Measurements from ENCODE around the gene SELENON. TPM values are rescaled to one million over a fixed set of nuclear protein-coding genes. Genes with fewer than 3 reads are reported as not detected.

The SELENON gene
- total and polyA plus RNA-seq, 2 donors from 2014 or later, result 69.3 to 116 TPM

- no peaks in the 10 kb centered on the region for H3K9me3 ChIP-seq (ENCODE audit: control insufficient read depth in 2 of 3, insufficient read depth in 1 of 3, low read length in 3 of 3)
- peaks cover 0 to 7% (median 0%) of the 10 kb centered on the region in 3 donors for H3K36me3 ChIP-seq (ENCODE audit: control insufficient read depth in 2 of 3, insufficient read depth in 3 of 3, low read length in 3 of 3)
- no peak for FAIRE-seq
- peak overlapping the region in 1 of 3 donors; percentile 5 for H3K9ac ChIP-seq (ENCODE audit: low read length in 3 of 3)
- TF ChIP-seq, protein P1, sequence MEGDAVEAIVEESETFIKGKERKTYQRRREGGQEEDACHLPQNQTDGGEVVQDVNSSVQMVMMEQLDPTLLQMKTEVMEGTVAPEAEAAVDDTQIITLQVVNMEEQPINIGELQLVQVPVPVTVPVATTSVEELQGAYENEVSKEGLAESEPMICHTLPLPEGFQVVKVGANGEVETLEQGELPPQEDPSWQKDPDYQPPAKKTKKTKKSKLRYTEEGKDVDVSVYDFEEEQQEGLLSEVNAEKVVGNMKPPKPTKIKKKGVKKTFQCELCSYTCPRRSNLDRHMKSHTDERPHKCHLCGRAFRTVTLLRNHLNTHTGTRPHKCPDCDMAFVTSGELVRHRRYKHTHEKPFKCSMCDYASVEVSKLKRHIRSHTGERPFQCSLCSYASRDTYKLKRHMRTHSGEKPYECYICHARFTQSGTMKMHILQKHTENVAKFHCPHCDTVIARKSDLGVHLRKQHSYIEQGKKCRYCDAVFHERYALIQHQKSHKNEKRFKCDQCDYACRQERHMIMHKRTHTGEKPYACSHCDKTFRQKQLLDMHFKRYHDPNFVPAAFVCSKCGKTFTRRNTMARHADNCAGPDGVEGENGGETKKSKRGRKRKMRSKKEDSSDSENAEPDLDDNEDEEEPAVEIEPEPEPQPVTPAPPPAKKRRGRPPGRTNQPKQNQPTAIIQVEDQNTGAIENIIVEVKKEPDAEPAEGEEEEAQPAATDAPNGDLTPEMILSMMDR (IDR thresholded peaks at IDR 0.05; ENCODE audit: borderline replicate concordance, extremely low read depth, insufficient read depth), result no peak
- H3K27me3 ChIP-seq (ENCODE audit: control insufficient read depth, insufficient read depth, low read length), result no peaks in the 10 kb centered on the region
- no peak for DNase-seq
- no peak overlapping the region for H3K27ac ChIP-seq (ENCODE audit: low read depth in 2 of 2, low read length in 2 of 2)
- H3K4me1 ChIP-seq (ENCODE audit: control insufficient read depth in 2 of 3, insufficient read depth in 2 of 3, low read depth in 1 of 3, low read length in 3 of 3), result peaks cover 0 to 24% (median 9%) of the 10 kb centered on the region in 3 donors
- no peak overlapping the region for H3K4me3 ChIP-seq (ENCODE audit: low read length in 3 of 3)
- intact Hi-C loops (cut with DNase I), result no loop called here
Observed at GRCh38 chr1:25802915-25803314, 2.9 kb downstream of the SELENON start.

- intact Hi-C loops (cut with DNase I), result no loop called here
- H3K27ac ChIP-seq (ENCODE audit: low read depth in 2 of 2, low read length in 2 of 2), result no peak overlapping the region
- no peak for FAIRE-seq
Observed at GRCh38 chr1:25803368-25803767, 3.4 kb downstream of the SELENON start.

DNA sequence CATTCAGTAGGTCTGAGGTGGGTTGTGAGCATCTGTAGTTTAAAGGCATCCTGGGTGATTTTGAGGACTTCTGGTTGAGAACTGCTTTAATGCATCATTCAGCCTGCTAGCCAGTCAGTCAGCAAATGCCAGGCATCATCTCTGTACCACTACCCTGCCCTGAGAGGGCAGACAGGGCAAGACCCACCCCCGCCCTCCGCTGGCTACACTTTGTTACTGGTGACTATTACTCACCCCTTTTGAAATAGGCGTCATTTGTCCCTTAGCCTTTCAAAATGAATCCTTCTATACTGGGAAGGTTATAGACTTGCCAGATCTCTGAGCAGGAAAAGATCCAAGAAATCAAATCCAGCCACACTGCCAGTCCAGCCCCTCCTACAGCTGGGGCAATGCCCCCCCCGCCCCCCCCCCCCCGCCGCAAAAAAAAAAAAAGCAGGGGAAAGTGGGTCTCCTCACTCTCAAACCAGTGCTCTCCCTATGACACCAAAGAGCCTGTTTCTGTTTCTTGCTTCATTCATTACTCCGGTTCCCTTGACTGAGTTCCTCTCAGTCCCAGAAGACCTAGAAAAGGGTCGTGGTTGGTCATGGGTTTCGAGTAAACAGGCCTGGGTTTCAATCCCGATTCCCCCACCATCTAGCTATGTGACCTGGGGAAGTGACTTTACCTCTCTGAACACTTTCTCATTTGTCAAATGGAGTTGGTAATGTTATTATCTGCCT is 4.4 kb downstream of the SELENON start:
- Histone ChIP-seq H3K27ac (ENCODE audit: low read depth in 2 of 2, low read length in 2 of 2) (no peak overlapping the region), H3K9me3 (ENCODE audit: control insufficient read depth in 2 of 3, insufficient read depth in 1 of 3, low read length in 3 of 3) (no peaks in the 10 kb centered on the region), H3K4me3 (ENCODE audit: low read length in 3 of 3) (no peak overlapping the region), H3K4me1 (ENCODE audit: control insufficient read depth in 2 of 3, insufficient read depth in 2 of 3, low read depth in 1 of 3, low read length in 3 of 3) (peaks cover 0 to 20% (median 9%) of the 10 kb centered on the region in 3 donors), H3K9ac (ENCODE audit: low read length in 3 of 3) (no peak overlapping the region), H3K36me3 (ENCODE audit: control insufficient read depth in 2 of 3, insufficient read depth in 3 of 3, low read length in 3 of 3) (peaks cover 0 to 7% (median 0%) of the 10 kb centered on the region in 3 donors), H3K27me3 (ENCODE audit: control insufficient read depth, insufficient read depth, low read length) (no peaks in the 10 kb centered on the region)
- peak in 1 of 5 donors; percentile 68 for DNase-seq
- no peak for FAIRE-seq
- intact Hi-C loops (cut with DNase I), result no loop called here
- TF ChIP-seq, protein P1 (IDR thresholded peaks at IDR 0.05; ENCODE audit: borderline replicate concordance, extremely low read depth, insufficient read depth), result no peak

More at GRCh38 chr1:25803368-25803767, 3.4 kb downstream of the SELENON start:
- TF ChIP-seq, protein P1 (IDR thresholded peaks at IDR 0.05; ENCODE audit: borderline replicate concordance, extremely low read depth, insufficient read depth), result no peak
- Histone ChIP-seq H3K36me3 (ENCODE audit: control insufficient read depth in 2 of 3, insufficient read depth in 3 of 3, low read length in 3 of 3) (peaks cover 0 to 7% (median 0%) of the 10 kb centered on the region in 3 donors), H3K9ac (ENCODE audit: low read length in 3 of 3) (no peak overlapping the region), H3K4me1 (ENCODE audit: control insufficient read depth in 2 of 3, insufficient read depth in 2 of 3, low read depth in 1 of 3, low read length in 3 of 3) (peaks cover 0 to 23% (median 9%) of the 10 kb centered on the region in 3 donors), H3K4me3 (ENCODE audit: low read length in 3 of 3) (no peak overlapping the region), H3K9me3 (ENCODE audit: control insufficient read depth in 2 of 3, insufficient read depth in 1 of 3, low read length in 3 of 3) (no peaks in the 10 kb centered on the region), H3K27me3 (ENCODE audit: control insufficient read depth, insufficient read depth, low read length) (no peaks in the 10 kb centered on the region)
- no peak for DNase-seq

Measured in kidney (tissue), 14 donors.